GM20000 (cell line): ENCODE results near the gene AAGAB.

Experiments used
- DNase-seq: peaks from one replicate; pipeline ENCODE4 v3.0.0; 2012; ENCODE audit warnings: low spot score
- TF ChIP-seq, protein P1 (sequence below): IDR thresholded peaks from 2 replicates; pipeline ENCODE4 v1.5.1; 2012; ENCODE audit warnings: mild to moderate bottlenecking, control low read depth; ENCODE audit errors: extremely low read depth, missing control alignments

Gene AAGAB

DNA sequence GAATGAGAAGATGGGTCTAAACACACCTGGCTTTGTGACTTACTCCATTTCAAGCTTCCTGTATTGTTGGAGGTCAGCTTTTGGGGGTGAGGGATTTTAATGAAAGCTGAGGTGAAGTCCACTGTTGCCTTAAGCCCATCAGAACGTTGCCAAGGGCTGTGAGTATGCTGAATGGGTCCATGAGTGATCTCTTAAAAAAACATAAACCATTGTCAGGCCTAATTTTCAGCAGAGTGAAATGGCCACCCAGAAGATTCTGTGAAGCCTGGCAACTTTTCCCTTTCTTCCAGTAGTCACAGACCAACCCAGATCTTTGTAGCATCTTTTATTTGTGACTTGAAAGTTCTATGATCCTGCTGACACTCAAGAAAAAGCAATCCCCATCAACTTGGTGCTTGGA is 102.0 kb downstream of the AAGAB start:
- DNase-seq = no peak
- TF ChIP-seq, protein P1, sequence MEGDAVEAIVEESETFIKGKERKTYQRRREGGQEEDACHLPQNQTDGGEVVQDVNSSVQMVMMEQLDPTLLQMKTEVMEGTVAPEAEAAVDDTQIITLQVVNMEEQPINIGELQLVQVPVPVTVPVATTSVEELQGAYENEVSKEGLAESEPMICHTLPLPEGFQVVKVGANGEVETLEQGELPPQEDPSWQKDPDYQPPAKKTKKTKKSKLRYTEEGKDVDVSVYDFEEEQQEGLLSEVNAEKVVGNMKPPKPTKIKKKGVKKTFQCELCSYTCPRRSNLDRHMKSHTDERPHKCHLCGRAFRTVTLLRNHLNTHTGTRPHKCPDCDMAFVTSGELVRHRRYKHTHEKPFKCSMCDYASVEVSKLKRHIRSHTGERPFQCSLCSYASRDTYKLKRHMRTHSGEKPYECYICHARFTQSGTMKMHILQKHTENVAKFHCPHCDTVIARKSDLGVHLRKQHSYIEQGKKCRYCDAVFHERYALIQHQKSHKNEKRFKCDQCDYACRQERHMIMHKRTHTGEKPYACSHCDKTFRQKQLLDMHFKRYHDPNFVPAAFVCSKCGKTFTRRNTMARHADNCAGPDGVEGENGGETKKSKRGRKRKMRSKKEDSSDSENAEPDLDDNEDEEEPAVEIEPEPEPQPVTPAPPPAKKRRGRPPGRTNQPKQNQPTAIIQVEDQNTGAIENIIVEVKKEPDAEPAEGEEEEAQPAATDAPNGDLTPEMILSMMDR = no peak
